Measurements from ENCODE around the gene MAJIN. TPM values are rescaled to one million over a fixed set of nuclear protein-coding genes. Genes with fewer than 3 reads are reported as not detected.
A peak's percentile ranks its signal among the peaks of the same experiment; 100 is the strongest.

Gene MAJIN
- total and polyA plus RNA-seq, 9 of the 15 experiments (the other 6 are each of a cell fraction or from before 2014, with no cell fraction given), result 0.17 to 0.83 (median 0.24) TPM; not detected in 2

- peak; percentile 87 for TF ChIP-seq ATF3 (IDR thresholded peaks at IDR 0.05)
- peak; percentile 84; the same call in 1 of the 2 replicates for TF ChIP-seq ATF3 (CRISPR knock-in tag; conservative IDR thresholded peaks at IDR 0.05)
- TF ChIP-seq RAD51 (IDR thresholded peaks at IDR 0.05; ENCODE audit: borderline replicate concordance, low read depth), result no peak; the same call in 1 of the 2 replicates
- peak; percentile 69 for TF ChIP-seq MAFG (tag; conservative IDR thresholded peaks at IDR 0.05)
- TF ChIP-seq NBN (IDR thresholded peaks at IDR 0.05; ENCODE audit: low read depth), result peak; percentile 95
- no peak for TF ChIP-seq ZNF586 (CRISPR knock-in tag; conservative IDR thresholded peaks at IDR 0.05)
- no peak for TF ChIP-seq STAG1 (CRISPR knock-in tag; IDR thresholded peaks at IDR 0.05; ENCODE audit: borderline replicate concordance)
- TF ChIP-seq ZNF280B (CRISPR knock-in tag; IDR thresholded peaks at IDR 0.05), result no peak
- peak; percentile 58; the same call in 1 of the 2 replicates for TF ChIP-seq HBP1 (CRISPR knock-in tag; IDR thresholded peaks at IDR 0.05)
- no peak for TF ChIP-seq BCL6 (CRISPR knock-in tag; IDR thresholded peaks at IDR 0.05)
- TF ChIP-seq SUPT5H (IDR thresholded peaks at IDR 0.05), result no peak
- no peak for TF ChIP-seq THAP7 (CRISPR knock-in tag; IDR thresholded peaks at IDR 0.05)
- TF ChIP-seq CEBPG (CRISPR knock-in tag; IDR thresholded peaks at IDR 0.05), result no peak
- no peak for TF ChIP-seq CEBPG (tag; conservative IDR thresholded peaks at IDR 0.05 in 1 of 2, IDR thresholded peaks at IDR 0.05 in 1 of 2)
- no peak for TF ChIP-seq ZSCAN29 (IDR thresholded peaks at IDR 0.05)
- TF ChIP-seq PRMT5 (CRISPR knock-in tag; IDR thresholded peaks at IDR 0.05), result no peak
- TF ChIP-seq BRCA1 (IDR thresholded peaks at IDR 0.05), result no peak
- TF ChIP-seq BRCA1 (CRISPR knock-in tag; IDR thresholded peaks at IDR 0.05), result no peak
- TF ChIP-seq GABPA (tag; conservative IDR thresholded peaks at IDR 0.05; ENCODE audit: low read depth), result no peak; the same call in 1 of the 2 replicates
- TF ChIP-seq THRA (IDR thresholded peaks at IDR 0.05), result no peak
- TF ChIP-seq HDAC6 (IDR thresholded peaks at IDR 0.05; ENCODE audit: low read depth, low read length), result no peak
- no peak for TF ChIP-seq SIN3B (IDR thresholded peaks at IDR 0.05; ENCODE audit: low read depth)
- peak; percentile 84 for TF ChIP-seq EP400 (IDR thresholded peaks at IDR 0.05)
- peak; percentile 84 for TF ChIP-seq JUN (IDR thresholded peaks at IDR 0.05; ENCODE audit: borderline replicate concordance, low read depth, low read length)
- TF ChIP-seq JUN (CRISPR knock-in tag; IDR thresholded peaks at IDR 0.05; ENCODE audit: borderline replicate concordance), result no peak; the same call in 1 of the 2 replicates
Measured at GRCh38 chr11:64888729-64889511, 83.0 kb downstream of the MAJIN start (continued).

Measured in K562 (cell line).